ENCODE measurements around the gene ARHGAP33.
"Not testable (repeated sequence)": the region's sequence is repeated elsewhere in the genome, so short reads cannot be mapped to it uniquely, and the experiment has no call there.

The ARHGAP33 gene

DNA sequence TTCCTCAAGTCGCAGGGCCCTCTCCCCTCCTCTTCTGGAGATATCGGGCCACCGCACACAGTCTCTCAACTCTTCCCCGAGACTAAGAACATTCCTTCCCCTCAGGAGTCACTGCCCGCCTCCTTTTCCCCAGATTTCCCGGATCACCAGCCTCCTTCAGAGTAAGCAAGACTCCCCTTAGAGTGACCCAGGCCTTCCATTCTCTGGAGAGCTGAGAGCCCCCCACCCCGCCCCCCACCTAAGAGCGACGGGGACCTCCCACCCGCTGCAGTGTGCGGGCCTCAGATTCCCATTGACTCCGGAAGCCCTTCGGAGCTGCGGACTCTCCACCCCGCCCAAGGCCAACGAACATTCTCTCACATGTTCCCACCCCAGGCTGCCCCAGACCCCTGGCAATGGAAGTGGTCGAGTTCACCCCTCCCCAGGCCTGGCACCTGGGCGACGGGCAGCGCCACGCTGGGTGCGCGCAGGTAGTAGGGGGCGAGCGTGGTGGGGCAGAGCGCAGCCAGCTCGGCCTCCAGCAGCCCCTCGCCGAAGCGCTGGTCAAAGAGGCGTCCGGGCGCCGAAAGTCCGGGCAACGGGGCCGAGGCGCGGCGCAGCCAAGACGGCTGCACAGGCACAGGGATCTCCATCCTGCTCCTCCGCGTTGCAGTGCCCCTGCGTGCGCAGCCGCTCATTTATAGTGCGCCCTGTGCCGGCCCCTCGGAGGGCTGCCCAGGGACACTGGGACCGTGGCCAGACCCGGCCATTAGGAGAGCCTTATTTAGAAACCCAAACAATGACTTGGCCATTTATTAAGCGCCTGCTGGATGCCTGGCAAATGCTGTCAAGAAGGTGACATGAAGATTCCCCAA is 18.8 kb upstream of the ARHGAP33 start, which contains the start of gene HSPB6:
Gene HSPB6, minus strand, starts transcription at position 653 of the 854 bp plus-strand sequence. Its CDS starts 21 bp downstream, at position 632.
- DNase-seq = no peak

DNA sequence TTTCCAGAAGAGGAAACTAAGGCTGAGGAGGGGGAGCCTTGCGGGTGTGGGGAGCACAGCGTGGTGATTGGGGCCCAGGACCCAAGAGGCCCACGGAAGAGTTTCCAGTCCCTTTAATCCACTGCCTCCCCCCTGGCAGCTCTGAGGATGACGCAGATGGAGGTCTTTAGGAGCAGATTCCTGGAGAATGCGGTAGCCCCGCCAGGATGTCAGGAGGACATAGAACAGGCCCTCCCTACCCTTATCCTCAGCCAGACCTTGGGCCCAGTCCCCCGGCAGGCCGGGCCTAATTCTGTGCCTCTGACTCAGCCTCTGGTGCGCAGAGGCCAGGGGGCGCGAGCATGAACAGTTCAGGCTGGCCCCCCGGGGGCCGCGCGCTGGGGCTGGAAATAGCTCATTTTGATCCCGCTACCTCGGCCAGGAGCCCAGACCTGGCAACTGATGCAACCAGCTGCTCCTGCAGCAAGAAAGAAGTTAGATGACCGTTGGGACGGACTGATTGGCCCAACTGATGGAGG is 18.1 kb upstream of the ARHGAP33 start:
- no peak for DNase-seq

DNA sequence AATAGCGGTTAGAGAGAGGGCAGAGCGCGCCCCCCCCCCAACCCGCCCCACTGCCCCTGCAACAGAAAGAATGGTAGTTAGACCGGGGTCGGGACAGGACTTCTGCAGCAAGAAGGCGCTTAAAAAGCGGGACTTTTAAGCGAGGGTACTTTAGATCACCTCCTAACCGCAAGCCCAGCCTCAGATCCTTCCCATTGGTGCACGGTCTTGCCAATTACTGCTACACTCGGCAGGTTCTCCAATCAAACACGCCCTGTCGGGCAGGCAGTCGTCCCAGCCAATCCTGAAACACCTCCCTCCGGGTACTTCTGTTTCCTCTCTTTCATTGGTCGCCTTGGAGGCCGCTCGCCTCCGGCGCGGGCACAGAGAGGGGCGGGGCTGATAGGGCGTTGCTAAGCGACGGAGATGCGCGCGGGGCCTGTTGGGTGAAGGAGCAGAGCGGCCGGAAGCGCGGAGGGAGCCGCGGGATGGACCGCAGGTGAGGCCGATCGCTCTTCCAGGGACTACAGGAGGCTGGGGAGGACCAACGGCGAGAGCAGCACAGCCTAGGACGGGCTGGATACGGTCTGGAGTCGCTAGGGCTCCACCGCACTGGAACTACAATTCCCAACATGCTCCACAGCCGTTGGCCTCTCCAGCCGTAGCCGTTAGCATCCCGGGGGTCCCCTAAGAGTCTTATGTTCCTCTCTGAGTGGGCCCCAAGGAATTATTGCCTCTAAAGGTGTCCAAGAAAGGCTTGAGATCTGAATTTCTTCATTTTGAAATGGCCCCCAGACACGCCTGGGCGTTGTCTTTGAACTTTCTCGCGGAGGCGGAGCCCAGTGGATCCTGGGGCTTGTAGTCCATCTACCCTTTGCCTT is 17.4 kb upstream of the ARHGAP33 start, which contains the start of gene PROSER3:
Gene PROSER3, plus strand, starts transcription at position 428 of the 860 bp plus-strand sequence. Its CDS starts 40 bp downstream, at position 468.
- peak; percentile 97 for DNase-seq

DNA sequence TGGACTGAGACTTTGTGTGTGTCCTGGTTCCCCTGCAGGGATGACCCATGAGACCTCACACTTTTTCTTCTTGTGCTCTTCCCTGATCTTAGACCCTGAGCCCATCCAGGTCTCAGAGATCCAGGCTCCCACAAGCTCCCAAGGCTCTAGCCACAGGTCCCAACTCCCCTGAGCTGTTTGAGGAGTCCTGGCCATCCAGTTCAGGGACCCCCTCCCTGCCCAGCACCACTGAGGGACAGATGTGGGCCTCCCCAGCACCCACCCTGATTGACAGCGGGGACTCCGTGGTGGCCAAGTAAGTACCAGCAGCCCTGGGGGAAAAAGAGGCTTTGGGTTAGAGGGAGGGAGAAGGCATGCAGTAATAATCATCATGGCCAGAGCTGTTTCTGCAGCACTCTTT is 15.7 kb upstream of the ARHGAP33 start:
- no peak for DNase-seq

DNA sequence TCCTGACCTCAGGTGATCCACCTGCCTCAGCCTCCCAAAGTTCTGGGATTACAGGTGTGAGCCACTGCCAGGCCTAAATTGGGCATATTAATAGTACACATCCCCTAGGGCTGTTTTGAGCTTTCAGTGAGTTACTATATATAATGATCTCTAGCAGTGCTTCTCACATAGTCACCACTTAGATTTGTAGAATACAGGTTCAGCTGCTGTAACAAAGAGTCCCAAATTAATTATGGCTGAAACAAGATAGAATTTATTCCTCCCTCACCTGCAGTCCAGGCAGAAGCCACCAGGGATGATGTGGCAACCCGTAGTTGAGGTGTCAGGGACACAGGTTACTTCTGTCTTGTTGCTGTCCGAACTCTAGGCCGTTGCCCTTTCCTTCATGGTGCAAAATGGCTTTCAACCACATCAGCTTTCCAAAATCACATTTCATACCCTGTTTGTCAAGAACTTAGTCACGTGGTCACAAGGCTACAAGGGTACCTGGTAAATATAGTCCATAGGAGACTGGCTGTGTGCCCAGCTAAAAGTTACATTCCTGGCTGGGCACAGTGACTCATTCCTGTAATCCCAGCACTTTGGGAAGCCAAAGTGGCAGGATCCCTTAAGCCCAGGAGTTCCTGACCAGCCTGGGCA is 14.5 kb upstream of the ARHGAP33 start:
- no peak for DNase-seq

DNA sequence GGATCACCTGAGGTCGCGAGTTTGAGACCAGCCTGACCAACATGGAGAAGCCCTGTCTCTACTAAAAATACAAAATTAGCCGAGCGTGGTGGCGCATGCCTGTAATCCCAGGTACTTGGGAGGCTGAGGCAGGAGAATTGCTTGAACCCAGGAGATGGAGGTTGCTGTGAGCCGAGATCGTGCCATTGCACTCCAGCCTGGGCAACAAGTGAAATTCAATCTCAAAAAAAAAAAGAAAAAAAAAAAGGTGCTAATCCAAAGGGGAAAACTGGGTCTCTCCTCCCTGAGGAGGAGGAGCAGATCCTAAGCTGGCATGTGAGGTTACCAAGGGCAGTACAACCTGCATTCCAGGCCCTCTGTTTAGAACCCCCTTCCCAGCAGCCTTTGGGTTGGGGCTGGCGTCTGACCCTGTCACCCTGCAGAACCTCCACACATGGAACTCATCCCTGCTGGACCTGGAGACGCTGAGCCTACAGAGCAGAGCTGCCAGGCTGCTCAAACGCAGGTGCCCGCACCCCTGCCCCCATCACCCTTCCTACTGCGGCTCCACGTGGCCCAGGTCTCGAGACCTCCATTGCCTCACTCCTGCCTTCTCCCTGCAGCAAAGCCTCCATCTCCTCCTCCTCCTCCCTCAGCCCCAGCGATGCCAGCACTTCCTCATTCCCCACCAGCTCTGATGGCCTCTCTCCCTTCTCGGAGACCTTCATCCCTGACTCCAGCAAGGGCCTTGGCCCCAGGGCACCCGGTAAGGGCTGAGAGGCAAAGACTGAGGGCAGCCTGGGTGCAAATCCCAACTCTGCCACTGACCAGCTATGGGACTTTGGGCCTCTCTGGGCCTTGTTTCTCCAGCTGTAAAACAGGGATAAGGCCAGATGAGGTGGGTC is 10.7 kb upstream of the ARHGAP33 start:
- no peak for DNase-seq

DNA sequence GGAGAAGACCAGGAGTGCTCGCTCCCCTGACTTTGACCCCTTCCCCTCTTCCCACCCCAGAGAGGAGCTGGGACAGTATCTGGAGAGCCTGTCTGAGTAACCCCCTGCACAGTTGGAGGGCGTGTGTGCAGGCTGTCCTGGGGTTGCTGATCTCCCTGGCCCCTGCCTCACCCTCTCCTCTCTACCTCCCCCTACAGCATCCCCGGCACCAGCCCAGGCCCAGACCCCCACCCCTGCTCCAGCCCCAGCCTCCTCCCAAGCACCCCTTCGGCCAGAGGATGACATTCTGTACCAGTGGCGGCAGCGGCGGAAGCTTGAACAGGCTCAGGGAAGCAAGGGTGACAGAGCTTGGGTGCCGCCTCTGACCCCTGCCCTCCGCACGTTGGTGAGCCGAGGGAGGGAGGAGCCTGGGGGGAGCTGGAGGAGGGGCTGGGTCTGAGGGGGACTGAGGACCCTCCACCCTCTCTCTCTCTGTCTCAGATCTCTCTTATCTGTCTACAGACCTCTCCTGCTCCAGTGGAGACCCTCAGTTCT is 8.7 kb upstream of the ARHGAP33 start:
- no peak for DNase-seq

DNA sequence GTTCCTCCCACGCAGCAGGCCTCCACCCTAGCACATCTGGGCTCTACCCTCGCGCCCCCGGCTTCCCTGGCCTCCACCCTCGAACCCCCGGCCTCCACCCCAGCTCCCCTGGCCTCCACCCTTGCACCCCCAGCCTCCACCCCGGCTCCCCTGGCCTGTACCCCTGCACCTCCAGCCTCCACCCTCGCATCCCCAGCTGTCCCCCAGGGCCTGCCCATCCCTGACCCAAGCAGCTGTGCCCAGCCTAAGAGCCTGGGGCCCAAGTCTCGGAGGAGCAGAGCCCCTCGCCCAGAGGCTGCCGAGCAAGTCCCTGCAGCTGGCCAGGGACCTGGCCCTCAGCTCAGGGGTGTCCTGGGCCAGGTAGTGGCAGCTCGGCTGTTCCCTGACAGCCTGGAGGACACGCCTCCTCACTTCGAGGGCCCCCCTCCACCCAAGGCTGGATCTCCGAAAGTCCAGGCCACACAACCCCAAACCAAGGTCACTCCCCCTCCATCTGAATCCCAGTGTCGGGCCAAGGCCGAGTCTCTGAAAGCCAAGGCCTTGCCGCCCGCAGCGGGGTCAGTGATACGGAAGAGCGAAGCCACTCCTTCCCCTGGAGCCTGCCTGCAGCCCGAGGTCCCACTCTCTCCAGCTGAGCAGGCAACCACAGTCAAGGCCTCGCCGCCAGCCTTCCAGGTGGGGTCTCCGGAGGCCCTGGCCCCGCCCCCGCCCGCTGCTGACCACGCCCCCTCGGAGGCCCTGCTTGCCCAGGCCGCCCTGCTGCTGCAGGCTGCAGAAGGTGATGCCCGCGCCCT is 7.9 kb upstream of the ARHGAP33 start:
- no peak for DNase-seq

DNA sequence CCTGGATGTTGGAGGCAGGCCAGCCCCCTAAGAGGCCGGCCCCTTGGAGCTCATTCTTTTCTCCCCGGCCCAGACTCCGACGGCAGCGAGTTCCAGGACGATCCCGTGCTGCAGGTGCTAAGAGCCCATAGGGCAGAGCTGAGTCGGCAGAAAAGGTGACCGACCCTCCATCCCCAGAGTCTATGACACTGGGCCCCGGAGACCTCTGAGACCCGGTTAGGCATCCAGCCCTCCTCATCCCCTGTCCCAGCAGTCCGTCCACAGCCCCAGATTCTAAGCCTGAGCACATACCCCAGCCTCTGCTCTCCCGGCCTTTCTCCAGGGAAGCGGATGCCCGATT is 7.3 kb upstream of the ARHGAP33 start:
- DNase-seq = no peak

DNA sequence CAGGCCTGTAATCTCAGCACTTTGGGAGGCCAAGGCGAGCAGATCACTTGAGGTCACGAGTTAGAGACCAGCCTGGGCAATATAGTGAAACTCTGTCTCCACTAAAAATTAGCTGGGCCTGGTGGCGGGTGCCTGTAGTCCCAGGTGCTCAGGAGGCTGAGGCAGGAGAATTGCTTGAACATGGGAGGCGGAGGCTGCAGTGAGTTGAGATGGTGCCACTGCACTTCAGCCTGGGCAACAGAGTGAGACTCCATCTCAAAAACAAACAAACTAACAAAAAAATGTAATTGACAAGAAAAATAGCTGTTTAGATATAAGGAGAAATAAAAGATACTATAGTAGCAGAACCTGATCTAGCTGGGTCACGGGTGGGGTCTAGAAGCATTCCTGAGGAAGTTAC is 3.0 kb upstream of the ARHGAP33 start:
- DNase-seq = not testable (repeated sequence)

DNA sequence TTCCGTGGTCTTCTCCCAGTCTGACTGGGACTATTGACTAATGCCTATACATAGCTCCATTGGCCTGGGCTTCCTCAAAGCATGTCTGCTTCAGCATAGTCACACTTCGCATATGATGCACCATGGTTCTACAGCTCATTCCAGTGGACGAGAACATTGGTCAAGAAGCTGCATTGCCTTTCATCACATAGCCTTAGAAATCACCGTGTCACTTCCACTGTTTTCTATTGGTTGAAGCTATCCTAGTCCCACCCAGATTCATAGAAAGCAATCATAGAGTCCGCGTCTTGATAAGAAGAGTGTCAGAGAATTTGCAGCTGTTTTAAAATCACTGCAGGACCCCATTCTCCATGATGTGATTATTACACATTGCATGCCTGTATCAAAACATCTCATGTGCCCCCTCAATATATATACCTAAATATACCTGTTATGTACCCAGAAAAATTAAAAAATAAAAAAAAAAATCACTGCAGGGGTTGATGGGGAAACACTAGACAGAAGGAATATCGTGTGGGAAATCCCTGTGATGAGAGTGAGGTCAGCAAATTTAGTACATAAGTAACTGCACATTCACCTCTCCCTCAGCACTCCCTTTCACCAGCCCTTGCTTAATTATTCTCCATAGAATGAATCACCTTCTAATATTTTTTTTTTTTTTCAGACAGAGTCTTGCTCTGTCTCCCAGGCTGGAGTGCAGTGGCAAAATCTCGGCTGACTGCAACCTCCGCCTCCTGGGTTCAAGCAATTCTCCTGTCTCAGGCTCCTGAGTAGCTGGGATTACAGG is 2.2 kb upstream of the ARHGAP33 start:
- no peak for DNase-seq

DNA sequence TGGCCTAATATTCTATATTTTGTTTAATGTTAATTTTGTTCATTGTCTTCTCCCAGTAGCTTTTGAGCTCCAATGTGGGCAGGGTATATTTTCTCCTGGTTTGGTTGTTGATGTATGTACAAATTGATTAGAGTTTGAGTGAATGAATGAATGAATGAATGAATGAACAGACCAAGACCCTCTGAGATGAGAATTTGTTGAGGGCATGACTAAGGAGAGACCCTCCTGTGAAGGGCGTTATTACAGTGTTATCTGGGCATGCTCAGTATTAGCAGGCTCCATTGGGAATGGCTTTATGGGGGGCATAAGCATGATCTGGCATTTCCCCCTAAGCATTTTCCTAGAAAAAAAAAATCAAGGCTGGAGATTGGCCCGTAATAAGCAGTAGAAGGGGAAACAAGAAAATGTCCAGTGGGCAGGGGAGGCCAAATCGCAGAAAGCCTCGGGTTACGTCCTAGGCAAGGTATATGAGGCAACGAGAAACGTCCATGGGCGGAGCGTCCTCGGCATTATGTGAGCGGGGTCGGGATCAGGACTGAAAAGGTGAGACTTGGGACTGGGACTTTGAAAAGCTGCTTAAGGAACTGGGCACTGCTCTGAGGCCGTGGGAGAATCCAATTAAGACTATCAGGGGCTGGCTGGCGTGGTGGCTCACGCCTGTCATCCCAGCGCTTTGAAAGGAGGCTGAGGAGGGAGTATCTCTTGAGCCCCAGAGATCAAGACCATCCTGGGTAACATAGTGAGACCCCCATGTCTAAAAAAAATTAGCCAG is 904 bp upstream of the ARHGAP33 start:
- no peak for DNase-seq

DNA sequence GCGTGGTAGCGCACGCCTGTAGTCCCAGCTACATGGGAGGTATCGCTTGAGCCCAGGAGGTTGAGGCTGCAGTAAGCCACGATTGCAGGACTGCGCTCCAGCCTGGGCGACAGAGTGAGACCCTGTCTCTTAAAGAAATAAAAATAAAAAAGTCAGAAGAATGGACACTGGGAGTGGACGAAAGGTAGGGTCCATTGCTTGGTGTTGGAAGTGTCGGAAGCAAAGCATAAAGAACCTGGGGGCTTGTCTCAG is 392 bp upstream of the ARHGAP33 start:
- DNase-seq = no peak

DNA sequence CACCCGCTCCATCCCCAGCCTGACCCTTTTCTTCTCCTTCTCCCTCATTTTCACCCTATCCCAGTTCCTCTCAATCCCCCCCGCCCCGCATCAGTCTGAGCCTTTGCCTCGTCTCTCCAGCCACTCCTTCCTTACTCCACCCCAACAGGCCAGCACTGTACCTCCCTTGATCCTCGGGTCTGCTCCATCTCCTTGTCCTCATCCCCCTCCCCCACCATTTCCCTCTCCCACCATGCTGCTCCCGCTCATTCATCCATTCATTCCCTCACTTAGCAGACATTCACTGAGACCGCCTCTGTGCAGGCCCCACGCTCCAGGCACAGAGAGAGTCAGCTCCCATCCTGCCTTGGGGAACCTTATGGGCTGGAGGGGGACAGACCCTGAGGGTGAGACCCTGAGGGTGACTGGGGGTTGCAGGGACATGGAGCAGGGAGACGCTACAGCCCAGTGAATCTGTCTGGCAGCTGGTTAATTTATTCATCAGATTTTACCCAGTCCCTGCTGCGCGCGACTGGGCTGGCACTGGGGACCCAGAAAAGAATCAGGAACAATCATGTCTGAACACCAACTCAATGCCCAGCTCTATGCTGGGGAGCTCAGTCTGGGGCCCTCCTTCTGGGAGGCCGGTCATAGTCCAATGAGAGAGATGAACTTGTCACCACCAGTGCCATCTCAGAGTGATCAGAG is 881 bp downstream of the ARHGAP33 start:
- DNase-seq = no peak

DNA sequence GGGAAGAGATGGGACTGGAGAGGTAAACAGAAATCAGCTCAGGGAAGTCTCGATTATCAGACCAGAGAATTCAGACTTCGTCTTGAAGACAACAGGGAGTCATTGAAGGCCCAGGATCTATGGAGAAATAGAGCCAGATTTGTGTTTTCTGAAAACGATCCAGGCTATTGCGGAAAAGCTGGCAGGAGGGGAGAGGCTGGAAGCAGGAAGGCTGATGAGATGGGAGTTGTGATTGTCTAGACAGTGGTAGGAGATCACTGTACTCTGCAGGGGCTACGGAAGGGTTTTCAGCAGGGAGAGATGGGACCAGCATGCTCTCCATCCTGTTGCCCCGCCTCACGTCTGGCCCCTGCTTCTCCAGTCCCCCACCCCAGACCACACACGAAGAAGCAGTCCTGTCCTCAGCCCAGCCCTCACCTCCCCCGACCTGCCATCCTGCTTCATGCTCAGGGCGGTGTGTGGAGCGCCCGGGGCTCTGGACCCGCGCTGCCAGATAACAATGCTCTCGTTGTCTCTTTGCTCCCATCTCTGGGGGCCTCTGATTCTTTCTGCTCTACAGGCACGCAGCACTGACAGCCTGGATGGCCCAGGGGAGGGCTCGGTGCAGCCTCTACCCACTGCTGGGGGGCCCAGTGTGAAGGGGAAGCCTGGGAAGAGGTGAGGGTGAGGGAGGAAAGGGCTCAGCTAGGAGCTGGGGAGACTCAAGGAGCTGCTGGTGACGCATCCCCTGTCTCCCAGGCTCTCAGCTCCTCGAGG is 1.9 kb downstream of the ARHGAP33 start:
- no peak for DNase-seq

DNA sequence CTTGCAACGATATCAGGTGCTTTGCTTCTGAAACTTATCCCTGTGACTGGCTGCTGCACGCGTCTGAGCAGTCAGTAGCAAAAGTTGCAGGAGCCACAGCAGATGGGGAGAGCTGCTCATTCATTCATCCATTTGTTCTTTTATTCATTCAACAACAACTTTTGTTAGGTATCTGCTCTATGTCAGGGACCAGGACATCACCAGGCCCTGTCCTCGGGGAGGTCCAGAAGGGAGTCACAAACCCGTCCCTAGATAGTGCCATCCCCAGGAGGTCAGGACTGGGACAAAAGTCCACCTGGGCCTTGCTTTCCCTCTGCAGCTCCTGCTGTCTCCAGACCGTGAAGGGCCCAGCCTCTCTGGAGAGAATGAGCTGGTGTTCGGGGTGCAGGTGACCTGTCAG is 2.6 kb downstream of the ARHGAP33 start:
- DNase-seq = no peak

DNA sequence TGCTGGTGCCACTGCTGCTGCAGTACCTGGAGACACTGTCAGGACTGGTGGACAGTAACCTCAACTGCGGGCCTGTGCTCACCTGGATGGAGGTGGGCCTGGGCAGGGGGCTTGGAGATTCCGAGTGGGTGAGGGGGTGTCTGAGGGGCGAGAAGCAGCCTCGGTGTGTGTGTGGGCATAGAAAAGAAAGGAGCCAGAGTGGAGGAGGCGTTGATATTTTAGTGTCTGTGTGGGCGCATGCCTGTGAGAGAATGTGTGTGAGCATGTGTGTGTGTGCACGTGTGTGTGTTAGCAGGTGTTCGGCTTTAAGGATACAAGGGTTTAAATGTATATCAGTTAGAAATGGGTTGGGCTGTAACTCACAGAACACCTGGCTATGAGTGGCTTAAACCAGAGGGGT is 3.7 kb downstream of the ARHGAP33 start:
- no peak for DNase-seq

DNA sequence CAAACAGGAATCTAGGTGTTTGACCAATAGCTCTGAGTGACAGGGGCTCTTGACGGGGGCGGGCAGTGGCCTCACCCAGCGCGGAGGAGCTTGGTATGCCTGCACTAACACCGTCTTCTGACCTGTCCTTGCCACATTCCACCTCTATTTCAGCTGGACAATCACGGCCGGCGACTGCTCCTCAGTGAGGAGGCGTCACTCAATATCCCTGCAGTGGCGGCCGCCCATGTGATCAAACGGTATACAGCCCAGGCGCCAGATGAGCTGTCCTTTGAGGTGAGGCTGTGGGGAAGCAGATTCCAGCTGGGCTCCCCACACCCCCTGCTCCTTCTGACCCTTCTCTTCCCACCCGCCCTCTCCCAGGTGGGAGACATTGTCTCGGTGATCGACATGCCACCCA is 4.7 kb downstream of the ARHGAP33 start:
- DNase-seq = no peak

All from activated CD8-positive, alpha-beta memory T cell treated with anti-CD3 and anti-CD28 coated beads for 24 hours (primary cell).